Loucy (cell line): ENCODE data around the gene SUPT6H.

Experiments
- CTCF ChIP-seq: fragments of 200-600 bp; sonication (generic); conservative IDR thresholded peaks from 2 replicates; pipeline ENCODE4 v1.5.1; 2014; ENCODE audit warnings: mild to moderate bottlenecking, antibody characterized with exemption, low read length
- EZH2phosphoT487 ChIP-seq: fragments of 200-600 bp; IDR thresholded peaks from 2 replicates; pipeline ENCODE4 v1.6.1; 2018; ENCODE audit warnings: antibody characterized with exemption, mild to moderate bottlenecking, moderate library complexity, borderline replicate concordance

GRCh38 chr17:28724500-28725165 is 62.6 kb downstream of the SUPT6H start:
- TF ChIP-seq CTCF: no peak
- no peak for TF ChIP-seq EZH2phosphoT487
